B cell (primary cell): ENCODE results near the gene HSD17B12. TPM values are rescaled to one million over a fixed set of nuclear protein-coding genes. Genes with fewer than 3 reads are reported as not detected.

Source experiments
- ATAC-seq: fragments of 200-7000 bp; cut with Tn5 transposase; one replicate; pipeline ENCODE4 v1.10.0; 2021; ENCODE audit warnings: low read depth, mild to moderate bottlenecking, moderate number of reproducible peaks, moderate library complexity
- CTCF ChIA-PET: fragments of 350-600 bp; sonication (Branson Sonifier 250); formaldehyde crosslinking; loops from one replicate; lab custom pipeline; 2021; ENCODE audit warnings: antibody characterized with exemption, inconsistent platforms; lab: Charles Lee
- POLR2A ChIA-PET: fragments of 350-600 bp; sonication (Branson Sonifier 250); formaldehyde crosslinking; loops from one replicate; lab custom pipeline; 2021; ENCODE audit warnings: antibody characterized with exemption; lab: Charles Lee
- DNase-seq: peaks from one replicate; pipeline ENCODE4 v3.0.0; 2013
- H2AFZ ChIP-seq: 2 replicates; pipeline ENCODE4 v1.6.1; 2012; ENCODE audit warnings: mild to moderate bottlenecking, low read depth, low read length; ENCODE audit not compliant: insufficient read depth, poor library complexity, severe bottlenecking
- H3K27ac ChIP-seq, 2 donors: 1 replicate in 1 of 2; 2 replicates in 1 of 2; pipeline ENCODE4 v1.5.1; 2012 to 2013; ENCODE audit warnings: low read length in 2 of 2, mild to moderate bottlenecking in 2 of 2, moderate library complexity in 1 of 2
- H3K27me3 ChIP-seq, 4 experiments: fragments of 200-600 bp in 1 of 4; sonication (generic) in 1 of 4; replicated peaks in 1 of 4; 1 replicate in 2 of 4; 2 replicates in 2 of 4; pipeline versions ENCODE4 v1.6.1 to v1.7.0; 2013 to 2016; ENCODE audit warnings: low read length in 3 of 4, mild to moderate bottlenecking in 2 of 4, mixed read lengths in 1 of 4, moderate library complexity in 1 of 4; ENCODE audit not compliant: insufficient read depth in 4 of 4, control insufficient read depth in 3 of 4; ENCODE audit errors: control extremely low read depth in 1 of 4
- H3K36me3 ChIP-seq, 2 experiments: replicated peaks in 1 of 2; 1 replicate in 1 of 2; 2 replicates in 1 of 2; pipeline versions ENCODE4 v1.6.1 to v1.7.1; 2013; ENCODE audit warnings: low read length in 1 of 2; ENCODE audit not compliant: insufficient read depth in 2 of 2, control insufficient read depth in 1 of 2; ENCODE audit errors: control extremely low read depth in 1 of 2, extremely low read depth in 1 of 2
- H3K4me1 ChIP-seq, 2 donors: fragments of 200-600 bp in 1 of 2; sonication (generic) in 1 of 2; 1 replicate in 1 of 2; 2 replicates in 1 of 2; pipeline versions ENCODE4 v1.5.1 to v1.6.1; 2013 to 2017; ENCODE audit warnings: low read length in 2 of 2; ENCODE audit not compliant: control insufficient read depth in 2 of 2, insufficient read depth in 2 of 2
- H3K4me2 ChIP-seq: replicated peaks from 2 replicates; pipeline ENCODE3; 2012; ENCODE audit warnings: mild to moderate bottlenecking, low read depth, low read length; ENCODE audit not compliant: poor library complexity, severe bottlenecking
- H3K4me3 ChIP-seq, 5 experiments: fragments of 200-600 bp in 1 of 5; sonication (generic) in 1 of 5; 1 replicate in 3 of 5; 2 replicates in 2 of 5; pipeline versions ENCODE4 v1.5.1 to v1.7.0; 2011 to 2016; ENCODE audit warnings: low read length in 4 of 5, mild to moderate bottlenecking in 4 of 5, low read depth in 2 of 5, control low read depth in 1 of 5, moderate library complexity in 1 of 5; ENCODE audit not compliant: insufficient read depth in 1 of 5; ENCODE audit errors: control extremely low read depth in 1 of 5, extremely low read depth in 1 of 5
- H3K79me2 ChIP-seq: fragments of 200-600 bp; sonication (generic); one replicate; pipeline ENCODE4 v1.6.0; 2016; ENCODE audit warnings: low read length; ENCODE audit not compliant: control insufficient read depth, insufficient read depth
- H3K9ac ChIP-seq: fragments of 200-600 bp; sonication (generic); 2 replicates; pipeline ENCODE4 v1.6.1; 2017; ENCODE audit warnings: mild to moderate bottlenecking, low read length, moderate library complexity
- H3K9me3 ChIP-seq, 3 donors: one replicate each; pipeline versions ENCODE4 v1.6.1 to v1.7.1; 2013; ENCODE audit warnings: low read length in 2 of 3; ENCODE audit not compliant: control insufficient read depth in 2 of 3, insufficient read depth in 1 of 3; ENCODE audit errors: control extremely low read depth in 1 of 3
- H4K20me1 ChIP-seq: 2 replicates; pipeline ENCODE4 v1.6.0; 2012; ENCODE audit warnings: mild to moderate bottlenecking, low read length; ENCODE audit not compliant: insufficient read depth, control insufficient read depth, poor library complexity, severe bottlenecking
- H3K27ac Mint-ChIP-seq: one replicate; pipeline ENCODE4 v1.8.0; 2021; ENCODE audit warnings: mixed read lengths
- H3K27me3 Mint-ChIP-seq: one replicate; pipeline ENCODE4 v1.8.0; 2021; ENCODE audit warnings: mixed read lengths
- H3K4me1 Mint-ChIP-seq: one replicate; pipeline ENCODE4 v1.8.0; 2021; ENCODE audit warnings: mixed read lengths
- H3K4me3 Mint-ChIP-seq: one replicate; pipeline ENCODE4 v1.8.0; 2021; ENCODE audit warnings: mixed read lengths
- H3K9me3 Mint-ChIP-seq: one replicate; pipeline ENCODE4 v1.8.0; 2022; ENCODE audit warnings: mixed read lengths; ENCODE audit not compliant: insufficient read depth
- EZH2 ChIP-seq: IDR thresholded peaks from 2 replicates; pipeline ENCODE4 v1.6.1; 2012; ENCODE audit warnings: borderline replicate concordance, low read depth, mild to moderate bottlenecking, moderate library complexity, low read length; ENCODE audit not compliant: insufficient read depth, poor library complexity, severe bottlenecking
- WGBS: methylation state at CpG from one replicate; pipeline ENCODE4 v1.1.5; 2013; ENCODE audit warnings: missing lambda C conversion rate; ENCODE audit not compliant: insufficient coverage; 5-methylcytosine and 5-hydroxymethylcytosine counted together
- intact Hi-C: fragments of 100-400 bp; cut with micrococcal nuclease; formaldehyde crosslinking; loops from one replicate; pipeline ENCODE4 v1.10.0; 2022
- polyA plus RNA-seq: library from polyadenylated mRNA; depleted of rRNA; stranded (reverse); fragments of >200 nt; gene quantifications from 2 replicates; pipeline ENCODE4 v1.2.3, GENCODE V29; 2012
- total RNA-seq, 2 donors: library from RNA; stranded (reverse); fragments of 120-200 nt in 1 of 2; gene quantifications; 1 replicate in 1 of 2; 2 replicates in 1 of 2; pipeline versions ENCODE4 v1.2.3 to v1.2.4, GENCODE V29; 2013 to 2022
- TF ChIP-seq, protein P1 (sequence below): fragments of 200-600 bp; IDR thresholded peaks from one replicate; pipeline ENCODE4 v1.8.0; 2022; ENCODE audit warnings: antibody characterized with exemption, mild to moderate bottlenecking

Gene HSD17B12
- total and polyA plus RNA-seq, 2 donors (not counting 1 experiment from before 2014, with no cell fraction given), result 13.1 to 34.6 TPM

DNA sequence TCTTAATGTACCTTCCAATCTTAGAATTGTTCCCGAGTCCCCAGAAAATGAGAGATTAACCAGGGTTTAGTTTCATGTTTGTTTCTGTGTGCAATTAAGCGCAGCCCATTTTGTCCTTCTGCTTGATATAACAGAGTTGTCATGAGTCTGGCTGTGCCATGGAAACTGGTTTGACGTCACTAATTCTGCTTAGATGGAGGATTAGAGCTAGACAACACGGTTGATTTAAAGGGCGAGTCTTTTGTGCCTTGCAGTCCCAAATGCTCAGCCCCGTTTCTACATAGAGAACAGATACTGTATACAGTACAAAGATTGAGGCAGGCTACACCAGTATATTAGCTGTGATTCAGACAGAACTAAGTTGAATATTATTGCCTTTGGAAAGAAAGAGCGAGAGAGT is 154.6 kb downstream of the HSD17B12 start:
- ChIA-PET CTCF (no interaction called here), POLR2A (no interaction called here)
- intact Hi-C loops, result no loop called here
- Histone ChIP-seq H3K4me1 (no peaks in the 10 kb centered on the region), H3K27me3 (no peaks in the 10 kb centered on the region), H4K20me1 (no peaks in the 10 kb centered on the region), H3K79me2 (no peaks in the 10 kb centered on the region), H3K4me2 (no peak overlapping the region), H3K9me3 (no peaks in the 10 kb centered on the region), H3K36me3 (peaks cover 9 to 11% of the 10 kb centered on the region in 2 experiments), H3K27ac (no peak overlapping the region), H2AFZ (no peak overlapping the region), H3K9ac (no peak overlapping the region), H3K4me3 (no peak overlapping the region)
- H3K27ac Mint-ChIP-seq, result no peak overlapping the region
- no peaks in the 10 kb centered on the region for H3K4me1 Mint-ChIP-seq
- DNase-seq (no peak), ATAC-seq (no peak)
- WGBS, result 100% methylated on average over 3 of the region's 7 CpGs
- TF ChIP-seq, protein P1, sequence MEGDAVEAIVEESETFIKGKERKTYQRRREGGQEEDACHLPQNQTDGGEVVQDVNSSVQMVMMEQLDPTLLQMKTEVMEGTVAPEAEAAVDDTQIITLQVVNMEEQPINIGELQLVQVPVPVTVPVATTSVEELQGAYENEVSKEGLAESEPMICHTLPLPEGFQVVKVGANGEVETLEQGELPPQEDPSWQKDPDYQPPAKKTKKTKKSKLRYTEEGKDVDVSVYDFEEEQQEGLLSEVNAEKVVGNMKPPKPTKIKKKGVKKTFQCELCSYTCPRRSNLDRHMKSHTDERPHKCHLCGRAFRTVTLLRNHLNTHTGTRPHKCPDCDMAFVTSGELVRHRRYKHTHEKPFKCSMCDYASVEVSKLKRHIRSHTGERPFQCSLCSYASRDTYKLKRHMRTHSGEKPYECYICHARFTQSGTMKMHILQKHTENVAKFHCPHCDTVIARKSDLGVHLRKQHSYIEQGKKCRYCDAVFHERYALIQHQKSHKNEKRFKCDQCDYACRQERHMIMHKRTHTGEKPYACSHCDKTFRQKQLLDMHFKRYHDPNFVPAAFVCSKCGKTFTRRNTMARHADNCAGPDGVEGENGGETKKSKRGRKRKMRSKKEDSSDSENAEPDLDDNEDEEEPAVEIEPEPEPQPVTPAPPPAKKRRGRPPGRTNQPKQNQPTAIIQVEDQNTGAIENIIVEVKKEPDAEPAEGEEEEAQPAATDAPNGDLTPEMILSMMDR, result no peak
- no peak for TF ChIP-seq EZH2
- H3K27me3 Mint-ChIP-seq, result no peaks in the 10 kb centered on the region
- no peak overlapping the region for H3K4me3 Mint-ChIP-seq
- H3K9me3 Mint-ChIP-seq, result no peaks in the 10 kb centered on the region

DNA sequence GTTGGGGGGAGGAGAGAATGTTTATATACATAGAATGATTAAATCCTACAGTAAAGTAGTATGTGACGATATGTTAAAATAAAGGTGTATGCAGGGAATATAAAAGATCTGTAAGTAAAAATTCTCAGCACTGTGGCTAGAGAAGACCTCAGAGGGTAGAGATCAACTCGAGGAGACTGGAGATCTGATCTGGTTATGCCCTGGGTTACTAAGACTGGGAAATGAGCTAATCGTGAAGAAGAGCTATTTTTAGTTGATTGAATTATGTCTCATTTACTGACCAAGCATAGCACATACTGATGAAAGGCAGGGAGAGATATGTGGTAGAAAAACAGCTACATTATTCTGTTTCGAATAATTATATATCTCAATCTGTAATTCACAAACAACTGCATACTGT is 157.3 kb downstream of the HSD17B12 start:
- TF ChIP-seq EZH2, result no peak
- TF ChIP-seq, protein P1, result no peak
- H3K4me3 ChIP-seq, result no peak overlapping the region
- no peaks in the 10 kb centered on the region for H3K27me3 Mint-ChIP-seq
- H3K27me3 ChIP-seq, result no peaks in the 10 kb centered on the region
- ATAC-seq (no peak), DNase-seq (no peak)
- H4K20me1 ChIP-seq, result no peaks in the 10 kb centered on the region
- no peak overlapping the region for H3K27ac Mint-ChIP-seq
- no peaks in the 10 kb centered on the region for H3K79me2 ChIP-seq
- 90% methylated on average over 2 of the region's 4 CpGs for WGBS
- H3K9me3 ChIP-seq, result no peaks in the 10 kb centered on the region
- no peak overlapping the region for H2AFZ ChIP-seq
- H3K4me3 Mint-ChIP-seq, result no peak overlapping the region
- no peaks in the 10 kb centered on the region for H3K4me1 Mint-ChIP-seq
- no peaks in the 10 kb centered on the region for H3K4me1 ChIP-seq
- H3K36me3 ChIP-seq, result peaks cover 3 to 8% of the 10 kb centered on the region in 2 experiments
- H3K27ac ChIP-seq, result no peak overlapping the region
- ChIA-PET CTCF (interaction anchor here (1.2 to 2.1 kb wide), 2 partner anchors 12 to 18 kb away, joined by 4 read pairs; no protein-coding TSS in a partner anchor), POLR2A (no interaction called here)
- H3K9ac ChIP-seq, result no peak overlapping the region
- H3K9me3 Mint-ChIP-seq, result no peaks in the 10 kb centered on the region
- intact Hi-C loops, result no loop called here
- H3K4me2 ChIP-seq, result no peak overlapping the region
